SK-N-SH treated with all-trans-retinoic acid at 6 μM for 48 hours (cell line): ENCODE measurements around the gene COL28A1.

Experiments used
- ARNTL ChIP-seq: fragments of 450-650 bp; formaldehyde crosslinking; IDR thresholded peaks from 2 replicates; pipeline ENCODE4 v1.5.0; 2020; ENCODE audit warnings: low read depth, mild to moderate bottlenecking, moderate library complexity, borderline replicate concordance
- ISL1 ChIP-seq: fragments of 250-450 bp; sonication (Bioruptor Pico); IDR thresholded peaks from 2 replicates; pipeline ENCODE4 v2.1.2; 2022; ENCODE audit warnings: mild to moderate bottlenecking, moderate library complexity
- RARB ChIP-seq: fragments of 250-450 bp; sonication (Bioruptor Pico); IDR thresholded peaks from 2 replicates; pipeline ENCODE4 v1.8.0; 2021; ENCODE audit warnings: mild to moderate bottlenecking, moderate library complexity
- ZFP30 ChIP-seq: fragments of 450-650 bp; formaldehyde crosslinking; IDR thresholded peaks from 2 replicates; pipeline ENCODE4 v1.5.0; 2022; ENCODE audit warnings: mild to moderate bottlenecking, moderate library complexity
- TF ChIP-seq, protein P1 (sequence below): fragments of 250-450 bp; sonication (Bioruptor Pico); IDR thresholded peaks from 2 replicates; pipeline ENCODE4 v1.5.1; 2021; ENCODE audit warnings: mild to moderate bottlenecking, moderate library complexity
- TF ChIP-seq, protein P2 (sequence below): fragments of 250-450 bp; sonication (Bioruptor Pico); IDR thresholded peaks from 2 replicates; pipeline ENCODE4 v1.5.0; 2020; ENCODE audit warnings: mild to moderate bottlenecking, moderate library complexity

DNA sequence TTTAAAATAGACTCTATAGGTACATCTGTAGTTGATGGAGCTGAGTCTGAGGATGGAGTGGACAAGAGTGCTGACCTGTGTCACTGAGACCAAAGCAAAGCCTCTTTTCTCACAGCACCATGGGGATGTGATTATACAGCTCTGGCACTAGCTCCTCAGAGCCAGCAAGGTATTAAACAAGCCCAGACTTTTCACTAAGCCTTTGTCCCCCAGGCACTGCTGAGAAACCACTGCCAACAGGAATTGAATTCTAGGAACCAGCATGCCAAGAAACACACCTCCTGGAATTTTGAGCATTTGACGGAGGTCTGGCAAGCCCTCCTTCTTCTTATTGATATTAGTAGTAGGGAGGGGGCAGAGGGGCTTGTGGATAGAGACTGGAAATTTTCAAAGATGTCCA lies 206.3 kb downstream of the COL28A1 start:
- TF ChIP-seq, protein P1, sequence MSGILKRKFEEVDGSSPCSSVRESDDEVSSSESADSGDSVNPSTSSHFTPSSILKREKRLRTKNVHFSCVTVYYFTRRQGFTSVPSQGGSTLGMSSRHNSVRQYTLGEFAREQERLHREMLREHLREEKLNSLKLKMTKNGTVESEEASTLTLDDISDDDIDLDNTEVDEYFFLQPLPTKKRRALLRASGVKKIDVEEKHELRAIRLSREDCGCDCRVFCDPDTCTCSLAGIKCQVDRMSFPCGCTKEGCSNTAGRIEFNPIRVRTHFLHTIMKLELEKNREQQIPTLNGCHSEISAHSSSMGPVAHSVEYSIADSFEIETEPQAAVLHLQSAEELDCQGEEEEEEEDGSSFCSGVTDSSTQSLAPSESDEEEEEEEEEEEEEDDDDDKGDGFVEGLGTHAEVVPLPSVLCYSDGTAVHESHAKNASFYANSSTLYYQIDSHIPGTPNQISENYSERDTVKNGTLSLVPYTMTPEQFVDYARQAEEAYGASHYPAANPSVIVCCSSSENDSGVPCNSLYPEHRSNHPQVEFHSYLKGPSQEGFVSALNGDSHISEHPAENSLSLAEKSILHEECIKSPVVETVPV (CRISPR knock-in tag) = no peak
- no peak for TF ChIP-seq ZFP30 (CRISPR knock-in tag)
- TF ChIP-seq ISL1 = no peak
- TF ChIP-seq, protein P2, sequence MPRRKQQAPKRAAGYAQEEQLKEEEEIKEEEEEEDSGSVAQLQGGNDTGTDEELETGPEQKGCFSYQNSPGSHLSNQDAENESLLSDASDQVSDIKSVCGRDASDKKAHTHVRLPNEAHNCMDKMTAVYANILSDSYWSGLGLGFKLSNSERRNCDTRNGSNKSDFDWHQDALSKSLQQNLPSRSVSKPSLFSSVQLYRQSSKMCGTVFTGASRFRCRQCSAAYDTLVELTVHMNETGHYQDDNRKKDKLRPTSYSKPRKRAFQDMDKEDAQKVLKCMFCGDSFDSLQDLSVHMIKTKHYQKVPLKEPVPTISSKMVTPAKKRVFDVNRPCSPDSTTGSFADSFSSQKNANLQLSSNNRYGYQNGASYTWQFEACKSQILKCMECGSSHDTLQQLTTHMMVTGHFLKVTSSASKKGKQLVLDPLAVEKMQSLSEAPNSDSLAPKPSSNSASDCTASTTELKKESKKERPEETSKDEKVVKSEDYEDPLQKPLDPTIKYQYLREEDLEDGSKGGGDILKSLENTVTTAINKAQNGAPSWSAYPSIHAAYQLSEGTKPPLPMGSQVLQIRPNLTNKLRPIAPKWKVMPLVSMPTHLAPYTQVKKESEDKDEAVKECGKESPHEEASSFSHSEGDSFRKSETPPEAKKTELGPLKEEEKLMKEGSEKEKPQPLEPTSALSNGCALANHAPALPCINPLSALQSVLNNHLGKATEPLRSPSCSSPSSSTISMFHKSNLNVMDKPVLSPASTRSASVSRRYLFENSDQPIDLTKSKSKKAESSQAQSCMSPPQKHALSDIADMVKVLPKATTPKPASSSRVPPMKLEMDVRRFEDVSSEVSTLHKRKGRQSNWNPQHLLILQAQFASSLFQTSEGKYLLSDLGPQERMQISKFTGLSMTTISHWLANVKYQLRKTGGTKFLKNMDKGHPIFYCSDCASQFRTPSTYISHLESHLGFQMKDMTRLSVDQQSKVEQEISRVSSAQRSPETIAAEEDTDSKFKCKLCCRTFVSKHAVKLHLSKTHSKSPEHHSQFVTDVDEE (CRISPR knock-in tag) = no peak
- no peak for TF ChIP-seq ARNTL
- no peak for TF ChIP-seq RARB (CRISPR knock-in tag)
